ENCODE data around the gene FAM89B.
"Not testable (repeated sequence)": the region's sequence is repeated elsewhere in the genome, so short reads cannot be mapped to it uniquely, and the experiment has no call there.

GRCh38 chr11:65523631-65523968 lies 48.7 kb upstream of the FAM89B start:
- not testable (repeated sequence) for TF ChIP-seq CTCF, POLR2A (IDR thresholded peaks at IDR 0.05)

Data from sigmoid colon (tissue), 3 donors.